GM18907 (cell line): ENCODE data around the gene TSC22D4.
A peak's percentile ranks its signal among the peaks of the same experiment; 100 is the strongest.
"Not testable (repeated sequence)": the region's sequence is repeated elsewhere in the genome, so short reads cannot be mapped to it uniquely, and the experiment has no call there.

Source experiments
- ATAC-seq: cut with Tn5 transposase; IDR thresholded peaks from one replicate; pipeline ENCODE4 v1.9.1; 2021; ENCODE audit warnings: mild to moderate bottlenecking, moderate library complexity; ENCODE audit not compliant: unreplicated experiment

TSC22D4 gene

DNA sequence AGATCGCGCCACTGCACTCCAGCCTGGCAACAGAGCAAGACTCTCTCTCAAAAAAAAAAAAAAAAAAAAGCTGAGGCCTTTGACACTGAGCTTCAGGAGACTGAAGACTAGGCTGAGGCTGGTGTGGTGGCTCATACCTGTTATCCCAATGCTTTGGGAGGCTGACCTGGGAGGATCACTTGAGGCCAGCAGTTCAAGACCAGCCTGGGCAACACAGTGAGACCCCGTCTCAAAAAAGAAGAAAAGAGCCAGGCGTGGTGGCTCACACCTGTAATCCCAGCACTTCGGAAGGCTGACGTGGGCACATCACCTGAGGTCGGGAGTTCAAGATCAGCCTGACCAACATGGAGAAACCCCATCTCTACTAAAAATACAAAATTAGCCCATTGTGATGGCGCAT lies 31.7 kb downstream of the TSC22D4 start:
- not testable (repeated sequence) for ATAC-seq

DNA sequence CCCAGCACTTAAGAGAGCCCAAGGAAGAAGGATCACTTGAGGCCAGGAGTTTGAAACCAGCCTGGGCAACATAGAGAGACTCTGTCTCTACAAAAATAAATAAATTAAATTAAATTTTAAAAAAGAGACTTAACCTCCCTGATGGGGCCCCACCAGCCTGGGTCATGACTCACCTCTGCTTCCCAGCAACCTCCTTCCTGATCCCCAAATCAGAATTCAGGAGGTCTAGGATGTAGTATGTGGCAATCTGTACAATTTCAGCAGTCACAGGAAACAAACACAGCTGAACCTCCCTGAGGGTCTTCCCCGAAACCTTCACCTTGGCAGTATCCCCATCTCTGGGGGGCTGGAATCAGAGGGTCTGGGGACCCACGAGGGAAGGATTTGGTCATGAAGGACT lies 33.0 kb downstream of the TSC22D4 start:
- ATAC-seq, result no peak

DNA sequence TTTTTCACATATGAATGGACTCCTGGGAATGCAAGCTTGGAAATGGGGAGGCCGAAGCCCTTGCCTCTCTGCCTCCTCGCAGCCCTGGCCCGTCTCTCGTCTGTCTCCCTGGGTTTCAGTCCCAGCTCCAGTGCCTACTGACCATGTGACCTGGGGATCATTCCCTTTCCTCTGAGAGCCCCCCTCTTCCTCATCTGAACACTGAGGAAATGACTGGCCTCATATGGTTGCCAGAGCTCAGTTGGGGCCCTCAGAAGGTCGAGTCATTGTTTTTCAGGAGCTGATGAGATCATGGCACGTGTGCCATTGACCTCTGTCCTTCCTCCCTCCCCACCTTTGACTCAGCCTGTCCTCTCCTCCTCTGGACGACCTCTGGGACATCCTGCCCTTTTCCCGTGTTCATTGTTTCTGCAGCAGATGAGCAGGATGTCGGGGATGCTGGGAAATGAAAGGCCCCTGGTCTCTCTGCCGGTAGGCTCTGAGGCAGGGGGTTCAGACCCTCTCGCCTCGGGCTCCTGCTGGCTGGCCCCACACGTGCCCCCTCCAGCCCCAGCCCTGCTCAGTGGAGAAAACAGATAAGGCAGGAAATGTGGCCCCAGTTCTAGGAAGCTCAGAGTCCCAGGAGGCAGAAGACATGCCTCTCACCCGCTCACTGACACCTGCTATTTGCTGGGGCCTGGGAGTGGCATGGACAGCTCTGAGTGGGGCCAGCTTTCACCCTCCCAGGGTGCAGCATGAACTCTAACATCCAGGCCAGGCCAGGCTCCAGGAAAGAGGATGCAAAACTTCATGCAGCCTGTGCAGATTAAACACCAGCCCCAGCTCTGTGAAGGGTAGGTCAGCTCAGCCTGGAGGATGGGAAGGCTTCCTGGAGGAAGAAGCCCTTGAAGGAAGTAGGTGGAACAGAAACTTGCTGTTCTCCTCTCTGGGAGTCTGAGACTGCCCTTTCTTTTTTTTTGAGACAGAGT lies 34.4 kb downstream of the TSC22D4 start:
- no peak for ATAC-seq

DNA sequence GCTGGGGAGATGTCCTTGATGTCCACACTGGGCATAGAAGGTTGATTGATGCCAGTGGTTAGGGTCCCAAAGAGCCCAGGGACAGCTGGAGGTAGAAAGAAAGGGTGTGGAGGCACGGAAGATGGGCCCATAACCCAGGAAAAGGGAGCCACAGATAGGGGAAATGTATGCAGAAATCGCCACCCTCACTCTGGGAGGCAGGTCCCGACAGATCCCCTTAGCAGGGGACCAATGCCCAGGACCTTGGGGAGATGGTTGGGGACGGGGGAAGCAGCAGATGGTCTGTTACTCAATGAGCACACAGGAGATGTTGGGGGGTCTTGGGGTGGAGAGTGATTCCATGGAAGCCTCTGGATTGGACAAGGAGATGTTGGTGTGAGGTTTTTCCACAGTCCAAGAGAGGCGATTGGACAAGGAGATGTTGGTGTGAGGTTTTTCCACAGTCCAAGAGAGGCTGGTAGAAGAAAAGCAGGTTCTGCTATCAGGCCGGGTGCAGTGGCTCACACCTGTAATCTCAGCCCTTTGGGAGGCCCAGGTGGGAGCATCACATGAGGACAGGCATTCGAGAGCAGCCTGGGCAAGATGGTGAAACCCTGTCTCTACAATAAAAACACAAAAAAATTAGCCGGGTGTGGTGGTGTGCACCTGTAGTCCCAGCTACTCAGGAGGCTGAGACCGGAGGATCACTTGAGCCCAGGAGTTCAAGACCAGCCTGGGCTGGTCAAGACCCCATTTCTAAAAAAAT lies 35.7 kb downstream of the TSC22D4 start:
- no peak for ATAC-seq

DNA sequence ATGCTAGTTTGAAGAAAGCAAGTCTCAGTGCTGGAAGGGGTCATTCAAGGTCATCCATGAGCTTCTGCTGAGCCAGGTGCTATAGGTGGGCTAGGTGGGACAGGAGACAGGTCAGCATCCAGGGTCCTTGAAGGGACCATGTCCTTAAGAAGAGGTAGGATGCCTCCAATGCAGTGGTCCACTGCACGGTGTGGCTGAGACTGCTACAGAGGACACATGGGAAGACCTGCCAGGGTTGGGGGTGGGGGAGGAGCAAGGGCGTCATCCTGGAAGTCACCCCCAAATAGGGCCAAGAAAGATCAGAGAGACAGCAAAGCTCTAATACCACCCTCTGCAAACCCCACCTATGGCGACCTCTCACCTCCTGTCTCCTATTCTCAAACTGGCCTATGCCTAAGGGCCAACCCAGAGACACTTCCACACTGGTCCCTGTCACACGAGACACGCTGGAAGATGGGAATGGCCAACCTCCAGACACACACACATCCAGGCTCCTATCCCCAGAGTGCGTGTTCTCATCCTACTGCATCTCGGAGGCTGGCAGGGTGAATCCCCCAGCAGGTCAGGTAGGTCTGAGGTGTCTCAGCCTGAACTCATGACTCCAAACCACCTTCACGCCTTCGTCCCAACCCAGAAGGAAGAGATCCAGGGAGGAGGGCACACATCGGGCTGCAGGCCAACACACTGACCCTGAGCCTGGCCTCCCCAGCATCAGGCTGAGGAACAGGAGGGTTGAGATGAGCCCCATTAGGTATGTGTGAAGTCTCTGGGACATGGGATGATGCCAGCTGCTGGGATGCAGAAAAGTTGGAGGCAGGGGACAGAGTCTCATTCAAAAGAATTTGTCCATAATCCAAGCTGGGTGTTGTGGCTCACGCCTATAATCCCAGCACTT lies 37.1 kb downstream of the TSC22D4 start:
- no peak for ATAC-seq

DNA sequence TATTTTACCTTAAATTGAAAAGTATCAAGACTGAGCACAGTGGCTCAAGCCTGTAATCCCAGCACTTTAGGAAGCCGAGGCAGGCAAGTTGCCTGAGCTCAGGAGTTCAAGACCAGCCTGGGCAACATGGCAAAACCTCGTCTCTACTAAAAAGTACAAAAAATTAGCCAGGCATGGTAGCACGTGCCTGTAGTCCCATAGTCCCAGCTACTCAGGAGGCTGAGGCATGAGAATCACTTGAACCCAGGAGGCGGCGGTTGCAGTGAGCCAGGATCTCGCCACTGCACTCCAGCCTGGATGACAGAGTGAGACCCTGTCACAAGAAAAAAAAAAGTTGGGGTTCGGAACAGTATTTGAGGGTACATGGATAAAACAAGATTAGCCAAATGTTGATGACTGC lies 39.8 kb downstream of the TSC22D4 start:
- not testable (repeated sequence) for ATAC-seq

DNA sequence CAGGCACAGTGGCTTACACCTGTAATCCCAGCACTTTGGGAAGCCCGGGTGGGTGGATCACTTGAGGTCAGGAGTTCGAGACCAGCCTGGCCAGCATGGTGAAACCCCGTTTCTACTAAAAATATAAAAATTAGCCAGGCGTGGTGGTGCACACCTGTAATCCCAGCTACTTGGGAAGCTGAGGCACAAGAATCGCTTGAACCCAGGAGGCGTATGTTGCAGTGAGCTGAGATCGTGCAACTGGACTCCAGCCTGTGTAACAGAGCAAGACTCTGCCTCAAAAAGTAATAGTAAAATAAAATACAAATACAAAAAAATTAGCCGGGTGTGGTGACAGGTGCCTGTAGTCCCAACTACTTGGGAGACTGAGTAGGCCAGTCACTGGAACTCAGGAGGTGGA lies 40.3 kb downstream of the TSC22D4 start:
- not testable (repeated sequence) for ATAC-seq

DNA sequence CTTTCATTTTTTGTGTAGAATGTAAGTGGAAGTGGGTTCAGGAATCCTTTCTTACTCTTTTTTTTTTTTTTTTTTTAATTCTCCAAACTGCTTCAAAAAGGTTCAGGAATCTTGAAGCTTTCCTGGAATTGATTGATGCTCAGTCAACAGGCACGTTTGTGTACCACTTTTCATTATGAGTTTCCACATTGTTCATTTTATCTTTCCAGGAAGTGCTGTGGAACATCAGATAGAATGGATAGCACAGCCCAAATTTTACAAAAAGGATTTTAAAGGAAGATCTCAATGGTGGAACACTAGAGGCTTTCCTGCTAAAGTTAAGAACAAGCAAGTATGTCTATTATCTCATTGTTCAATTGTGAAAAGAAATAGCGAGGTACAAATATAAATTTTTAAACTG lies 40.8 kb downstream of the TSC22D4 start:
- no peak for ATAC-seq

DNA sequence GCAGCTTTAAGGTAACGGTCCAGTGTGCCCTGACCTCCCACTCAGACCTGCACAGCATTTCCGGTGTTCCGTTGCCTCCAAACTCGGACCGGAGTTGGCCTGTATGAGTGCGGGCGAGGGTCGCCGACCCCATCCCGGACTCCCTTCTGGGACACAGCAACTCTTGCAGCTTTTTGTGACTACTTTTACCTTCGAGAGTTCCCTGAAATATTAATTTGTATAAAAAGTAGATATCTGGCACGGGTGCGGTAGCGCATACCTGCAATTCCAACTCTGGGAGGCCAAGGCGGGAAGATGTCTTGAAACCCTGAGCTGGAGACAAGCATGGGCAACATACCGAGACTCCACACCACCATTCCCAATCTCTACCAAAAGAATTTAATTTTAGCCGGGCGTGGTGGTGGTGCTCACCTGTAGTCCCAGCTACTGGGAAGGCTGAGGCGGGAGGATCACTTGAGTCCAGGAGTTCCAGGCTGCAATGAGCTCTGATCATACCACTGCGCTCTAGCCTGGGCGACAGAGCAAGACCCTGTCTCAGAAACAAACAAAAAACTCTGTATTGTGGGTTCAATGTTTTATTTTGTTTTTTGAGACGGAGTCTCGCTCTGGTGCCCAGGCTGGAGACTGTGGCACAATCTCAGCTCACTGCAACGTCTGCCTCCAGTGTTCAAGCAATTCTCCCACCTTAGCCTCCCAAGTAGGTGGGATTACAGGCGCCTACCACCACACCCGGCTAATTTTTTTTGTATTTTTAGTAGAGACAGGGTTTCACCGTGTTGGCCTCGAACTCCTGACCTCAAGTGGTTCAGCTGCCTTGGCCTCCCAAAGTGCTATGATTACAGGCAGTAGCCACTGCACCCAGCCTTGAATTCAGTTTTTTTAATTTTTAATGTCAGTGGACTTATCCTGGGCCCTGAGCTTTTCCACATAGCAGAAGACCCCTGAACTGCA lies 41.6 kb downstream of the TSC22D4 start:
- ATAC-seq, result no peak

DNA sequence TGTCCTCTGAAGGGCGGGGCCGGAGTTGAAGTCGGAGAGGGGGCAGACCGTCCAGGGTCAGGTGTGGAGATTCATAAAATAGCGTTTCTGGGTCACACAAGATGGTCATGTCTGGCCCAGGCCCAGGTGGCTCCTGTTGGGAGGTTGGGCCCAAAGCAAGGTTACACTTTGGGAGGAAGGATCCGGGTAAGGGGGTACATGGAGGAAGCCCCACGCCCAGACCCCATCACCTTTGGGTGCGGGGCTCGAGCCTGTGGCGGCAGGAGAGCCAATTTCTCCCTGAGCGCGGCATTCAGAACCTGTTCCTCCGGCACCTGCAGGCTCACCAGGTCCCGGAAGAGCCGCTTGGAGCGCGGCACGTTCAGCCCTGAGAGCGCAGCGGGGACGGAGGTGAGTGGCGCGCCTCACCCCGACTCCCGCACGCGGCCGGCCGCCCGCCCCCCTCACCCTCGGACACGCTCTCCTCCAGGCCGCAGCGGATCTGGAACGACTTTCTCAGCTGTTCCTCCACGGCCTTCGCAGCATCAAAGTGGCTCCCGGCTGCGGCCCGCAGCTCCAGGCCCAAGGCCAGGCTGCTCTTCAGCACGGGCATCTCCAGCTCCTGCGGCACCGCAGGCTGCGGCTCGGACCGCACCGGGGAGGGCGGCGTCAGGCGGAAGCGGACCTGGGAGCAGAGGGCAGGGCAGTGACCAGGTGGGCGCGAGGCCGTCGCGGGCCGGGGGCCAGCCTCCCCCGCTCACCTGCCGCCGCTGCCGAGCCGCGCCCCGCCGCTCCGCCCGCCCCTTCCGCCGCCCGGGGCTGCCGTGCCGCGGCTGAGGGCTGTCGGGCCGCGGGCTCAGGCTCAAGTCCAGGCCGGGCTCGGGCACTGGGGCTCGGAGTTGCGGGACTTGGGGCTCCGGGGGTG lies 43.4 kb downstream of the TSC22D4 start:
- peak; percentile 28 for ATAC-seq

DNA sequence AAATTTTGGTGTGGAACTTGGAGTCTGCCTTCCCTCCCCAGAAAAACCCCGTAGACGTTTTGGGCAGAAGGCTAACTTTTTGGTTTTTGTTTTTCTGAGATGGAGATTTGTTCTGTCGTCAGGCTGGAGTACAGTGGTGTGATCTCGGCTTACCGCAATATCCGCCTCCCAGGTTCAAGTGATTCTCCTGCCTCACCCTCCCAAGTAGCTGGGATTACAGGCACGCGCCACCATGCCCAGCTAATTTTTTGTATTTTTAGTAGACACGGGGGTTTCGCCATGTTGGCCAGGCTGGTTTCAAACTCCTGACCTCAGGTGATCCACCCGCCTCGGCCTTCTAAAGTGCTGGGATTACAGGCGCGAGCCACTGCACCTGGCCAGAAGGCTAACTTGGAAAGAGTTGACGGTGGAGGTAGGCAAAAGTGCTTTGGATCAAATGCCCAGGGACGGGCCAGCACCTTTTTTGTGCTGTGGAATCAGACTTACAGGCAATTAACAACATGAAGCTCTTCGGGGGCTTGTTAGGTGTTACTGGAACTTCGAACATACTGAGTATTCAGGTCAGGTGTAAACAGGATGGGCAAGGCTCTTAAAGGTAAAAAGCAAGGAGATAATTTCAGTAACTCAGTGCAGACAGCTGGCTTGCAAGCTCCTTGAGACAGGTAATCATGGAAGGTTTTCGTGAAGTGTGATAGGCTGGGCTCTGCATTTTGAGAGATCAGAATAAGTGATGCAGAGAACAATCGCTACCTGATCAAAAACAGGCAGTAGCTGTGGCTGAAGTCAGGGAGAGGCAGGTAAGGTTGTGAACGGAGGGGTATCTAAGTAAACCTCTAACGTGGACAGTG lies 44.5 kb downstream of the TSC22D4 start:
- no peak for ATAC-seq

DNA sequence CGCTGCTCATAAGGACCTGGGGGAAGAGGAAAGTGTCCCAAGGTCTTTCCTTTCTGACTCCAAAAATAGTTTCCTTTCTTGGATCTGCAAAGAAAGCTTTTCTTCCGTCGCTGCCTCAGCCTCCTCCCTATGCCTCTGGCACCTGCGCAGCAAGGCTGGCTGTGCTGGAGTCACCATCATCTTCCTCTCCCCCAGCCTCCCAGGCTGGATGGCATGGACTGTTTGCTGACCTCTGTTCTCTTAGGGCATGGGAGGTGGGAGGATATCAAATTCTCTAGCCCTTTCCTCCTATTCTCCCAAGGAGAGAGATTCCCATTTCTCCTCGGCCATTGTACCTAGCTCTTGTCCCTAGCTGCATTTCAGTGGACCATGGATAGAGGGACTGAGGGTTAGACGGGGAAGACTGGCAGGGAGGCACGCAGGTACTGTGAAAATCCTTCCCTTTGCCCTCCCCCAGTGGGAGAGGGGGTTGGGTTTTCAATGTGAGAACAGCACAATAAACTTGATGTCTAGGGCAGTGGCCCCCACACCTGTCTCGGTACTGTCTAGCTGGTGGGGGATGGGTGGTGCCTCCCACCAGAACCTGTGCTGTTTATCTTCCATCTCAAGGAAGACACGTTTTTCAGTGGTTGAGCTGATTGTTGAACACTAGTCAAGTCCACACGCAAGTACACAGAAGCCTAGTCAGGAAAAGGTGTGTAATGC lies 45.3 kb downstream of the TSC22D4 start:
- ATAC-seq, result no peak

DNA sequence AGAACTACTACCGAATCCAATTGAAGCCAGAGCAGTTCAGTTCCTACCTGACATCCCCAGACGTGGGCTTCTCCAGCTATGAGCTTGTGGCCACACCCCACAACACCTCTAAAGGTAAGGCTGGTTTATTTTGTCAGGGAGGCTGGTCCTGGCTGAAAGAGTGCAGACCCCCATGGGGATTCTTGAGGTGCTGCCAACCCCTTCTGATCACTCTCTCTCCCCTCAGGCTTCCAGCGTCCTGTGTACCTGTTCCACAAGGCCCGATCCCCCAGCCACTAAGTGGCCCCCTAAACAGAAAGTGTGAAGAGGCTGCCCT lies 45.8 kb downstream of the TSC22D4 start:
- no peak for ATAC-seq

DNA sequence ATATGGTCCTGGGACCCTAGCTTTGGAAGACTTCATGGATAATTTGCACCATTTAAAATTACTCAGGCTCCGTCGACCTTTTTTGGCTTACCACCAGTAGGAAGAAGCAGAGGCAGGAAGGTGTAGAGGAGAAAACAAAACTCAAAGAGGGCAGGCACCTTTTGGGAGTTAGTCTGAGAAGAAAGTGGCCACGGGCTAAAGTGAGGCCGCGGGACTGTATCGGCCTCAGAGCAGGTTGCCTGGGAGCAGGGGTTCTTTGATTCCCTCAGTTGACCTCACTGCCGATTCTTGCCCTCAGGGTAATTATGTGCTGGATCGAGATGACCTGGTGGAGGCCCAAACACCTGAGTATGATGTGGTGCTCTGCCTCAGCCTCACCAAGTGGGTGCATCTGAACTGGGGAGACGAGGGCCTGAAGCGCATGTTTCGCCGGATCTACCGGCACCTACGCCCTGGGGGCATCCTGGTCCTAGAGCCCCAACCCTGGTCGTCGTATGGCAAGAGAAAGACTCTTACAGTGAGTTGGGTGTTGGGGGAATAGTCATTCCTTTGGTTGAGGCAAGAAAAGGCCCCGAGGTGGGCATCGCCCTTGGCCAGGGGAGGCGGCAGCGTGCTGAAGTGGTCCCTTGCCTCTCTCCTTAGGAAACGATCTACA lies 46.3 kb downstream of the TSC22D4 start:
- ATAC-seq, result no peak

DNA sequence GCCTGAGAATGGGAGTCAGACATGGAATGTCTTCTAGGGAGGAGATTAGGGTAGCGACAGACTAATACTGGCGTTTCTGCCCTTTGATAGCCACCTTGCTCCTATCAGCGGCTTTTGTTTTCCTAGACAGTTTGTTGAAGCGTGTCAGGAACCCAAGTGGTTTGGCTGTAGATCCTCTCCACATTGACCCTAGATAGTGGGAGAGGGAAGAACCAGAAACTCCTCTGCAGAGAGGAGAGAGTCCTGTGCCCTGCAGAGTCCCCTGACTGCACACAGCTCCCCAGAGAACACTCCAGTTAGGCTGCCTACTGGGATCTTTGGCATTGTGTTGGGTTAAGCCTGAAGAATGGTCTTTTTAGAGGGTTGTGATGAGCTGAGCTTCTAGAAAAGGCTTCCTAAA lies 47.0 kb downstream of the TSC22D4 start:
- no peak for ATAC-seq

DNA sequence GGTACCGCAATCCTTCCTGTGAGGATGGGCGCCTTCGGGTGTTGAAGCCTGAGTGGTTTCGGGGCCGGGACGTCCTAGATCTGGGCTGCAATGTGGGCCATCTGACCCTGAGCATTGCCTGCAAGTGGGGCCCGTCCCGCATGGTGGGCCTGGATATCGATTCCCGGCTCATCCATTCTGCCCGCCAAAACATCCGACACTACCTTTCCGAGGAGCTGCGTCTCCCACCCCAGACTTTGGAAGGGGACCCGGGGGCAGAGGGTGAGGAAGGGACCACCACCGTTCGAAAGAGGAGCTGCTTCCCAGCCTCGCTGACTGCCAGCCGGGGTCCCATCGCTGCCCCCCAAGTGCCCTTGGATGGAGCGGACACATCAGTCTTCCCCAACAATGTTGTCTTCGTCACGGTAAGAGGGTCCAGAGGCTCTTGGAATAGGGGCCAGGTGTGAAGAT lies 47.7 kb downstream of the TSC22D4 start:
- no peak for ATAC-seq
